VCaP (cell line): ENCODE measurements around the gene TTC22.

Experiments used
- H3K27ac ChIP-seq: fragments of 450-650 bp; 2 replicates; pipeline ENCODE4 v1.5.1; 2017
- TF ChIP-seq, protein P1 (sequence below): fragments of 450-650 bp; conservative IDR thresholded peaks from 2 replicates; pipeline ENCODE4 v1.5.1; 2017; ENCODE audit warnings: mild to moderate bottlenecking, moderate library complexity

The TTC22 gene

DNA sequence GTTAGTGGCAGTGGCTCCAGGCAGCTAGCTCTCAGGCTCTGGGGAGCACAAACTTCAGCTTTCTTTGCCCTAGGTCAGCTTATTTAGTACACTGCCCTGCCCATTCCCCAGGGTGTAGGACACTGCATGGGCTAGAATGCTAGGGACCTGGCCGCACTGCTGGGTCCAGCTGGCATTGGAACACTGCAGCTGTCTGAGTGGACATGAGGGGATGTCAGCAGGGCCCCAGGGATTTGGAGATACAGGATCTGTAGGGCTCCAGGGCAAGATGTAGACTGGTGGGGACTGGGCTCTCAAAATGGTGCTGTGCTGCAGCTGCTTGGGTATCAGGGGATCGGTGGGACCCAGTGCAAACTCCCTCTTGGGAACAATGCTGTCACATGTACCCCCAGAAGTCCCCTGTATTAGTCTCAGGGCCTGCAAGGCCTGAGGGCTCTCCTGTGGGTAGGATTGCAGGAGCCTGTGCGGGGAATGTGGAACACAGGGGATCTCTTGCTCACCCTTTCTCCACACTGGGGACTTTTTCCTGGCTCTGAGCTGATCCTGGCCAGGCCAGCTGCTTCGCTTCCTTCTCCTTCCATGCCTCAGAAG is 25.2 kb upstream of the TTC22 start:
- TF ChIP-seq, protein P1, sequence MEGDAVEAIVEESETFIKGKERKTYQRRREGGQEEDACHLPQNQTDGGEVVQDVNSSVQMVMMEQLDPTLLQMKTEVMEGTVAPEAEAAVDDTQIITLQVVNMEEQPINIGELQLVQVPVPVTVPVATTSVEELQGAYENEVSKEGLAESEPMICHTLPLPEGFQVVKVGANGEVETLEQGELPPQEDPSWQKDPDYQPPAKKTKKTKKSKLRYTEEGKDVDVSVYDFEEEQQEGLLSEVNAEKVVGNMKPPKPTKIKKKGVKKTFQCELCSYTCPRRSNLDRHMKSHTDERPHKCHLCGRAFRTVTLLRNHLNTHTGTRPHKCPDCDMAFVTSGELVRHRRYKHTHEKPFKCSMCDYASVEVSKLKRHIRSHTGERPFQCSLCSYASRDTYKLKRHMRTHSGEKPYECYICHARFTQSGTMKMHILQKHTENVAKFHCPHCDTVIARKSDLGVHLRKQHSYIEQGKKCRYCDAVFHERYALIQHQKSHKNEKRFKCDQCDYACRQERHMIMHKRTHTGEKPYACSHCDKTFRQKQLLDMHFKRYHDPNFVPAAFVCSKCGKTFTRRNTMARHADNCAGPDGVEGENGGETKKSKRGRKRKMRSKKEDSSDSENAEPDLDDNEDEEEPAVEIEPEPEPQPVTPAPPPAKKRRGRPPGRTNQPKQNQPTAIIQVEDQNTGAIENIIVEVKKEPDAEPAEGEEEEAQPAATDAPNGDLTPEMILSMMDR = no peak
- no peak overlapping the region for H3K27ac ChIP-seq

GRCh38 chr1:54825696-54826095 is 24.6 kb upstream of the TTC22 start:
- H3K27ac ChIP-seq = no peak overlapping the region
- TF ChIP-seq, protein P1 = no peak

DNA sequence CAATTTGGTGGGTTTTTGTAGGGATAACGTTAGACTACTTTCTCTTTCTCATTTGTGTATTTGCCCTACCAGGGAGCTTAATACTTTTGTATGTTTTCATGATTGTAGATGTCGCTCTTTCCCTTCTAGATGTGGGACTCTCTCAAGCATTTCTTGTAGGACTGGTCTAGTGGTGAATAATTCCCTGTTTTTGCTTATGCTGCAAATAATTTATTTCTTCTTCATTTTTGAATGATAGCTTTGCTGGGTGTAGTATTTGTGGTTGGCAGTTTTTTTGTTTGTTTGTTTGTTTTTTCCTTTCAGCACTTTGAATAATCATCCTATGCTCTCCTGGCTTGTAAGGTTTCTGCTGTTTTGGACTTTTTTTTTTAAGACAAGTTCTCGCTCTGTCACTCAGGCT is 22.5 kb upstream of the TTC22 start:
- TF ChIP-seq, protein P1 = no peak
- no peak overlapping the region for H3K27ac ChIP-seq

DNA sequence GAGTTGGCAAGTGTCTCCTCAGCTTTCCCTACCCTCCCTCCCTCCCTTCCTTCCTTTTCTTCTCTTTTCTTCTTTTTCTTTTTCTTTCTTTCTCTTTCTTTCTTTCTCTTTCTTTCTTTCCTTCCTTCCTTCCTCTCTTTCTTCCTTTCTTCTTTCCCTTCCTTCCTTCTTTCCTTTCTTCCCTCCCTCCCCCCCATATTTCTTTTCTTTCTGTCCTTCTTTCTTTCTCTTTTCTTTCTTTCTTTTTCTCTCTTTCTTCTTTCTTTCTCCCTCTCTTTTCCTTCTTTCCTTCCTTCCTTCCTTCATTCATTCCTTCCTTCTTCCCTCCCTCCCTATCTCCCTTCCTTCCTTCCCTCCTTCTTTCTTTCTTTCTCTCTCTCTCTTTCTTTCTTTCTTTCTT is 18.6 kb upstream of the TTC22 start:
- no peak overlapping the region for H3K27ac ChIP-seq
- TF ChIP-seq, protein P1 = no peak

DNA sequence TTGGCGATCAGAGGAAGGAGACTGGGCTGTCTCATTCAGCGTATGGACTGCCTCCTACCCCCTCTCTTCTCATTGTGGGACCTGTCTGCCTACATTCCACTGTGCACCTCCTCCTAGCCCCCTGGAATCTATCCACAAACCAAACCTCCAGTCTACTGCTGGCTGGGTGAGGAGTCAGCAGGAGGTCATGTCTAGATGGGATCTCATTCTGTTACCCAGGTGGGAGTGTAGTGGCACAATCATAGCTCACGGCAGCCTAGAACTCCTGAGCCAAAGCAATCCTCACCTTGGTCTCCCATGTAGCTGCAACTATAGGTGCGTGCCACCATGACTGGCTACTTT is 18.0 kb upstream of the TTC22 start:
- TF ChIP-seq, protein P1 = no peak
- H3K27ac ChIP-seq = no peak overlapping the region

DNA sequence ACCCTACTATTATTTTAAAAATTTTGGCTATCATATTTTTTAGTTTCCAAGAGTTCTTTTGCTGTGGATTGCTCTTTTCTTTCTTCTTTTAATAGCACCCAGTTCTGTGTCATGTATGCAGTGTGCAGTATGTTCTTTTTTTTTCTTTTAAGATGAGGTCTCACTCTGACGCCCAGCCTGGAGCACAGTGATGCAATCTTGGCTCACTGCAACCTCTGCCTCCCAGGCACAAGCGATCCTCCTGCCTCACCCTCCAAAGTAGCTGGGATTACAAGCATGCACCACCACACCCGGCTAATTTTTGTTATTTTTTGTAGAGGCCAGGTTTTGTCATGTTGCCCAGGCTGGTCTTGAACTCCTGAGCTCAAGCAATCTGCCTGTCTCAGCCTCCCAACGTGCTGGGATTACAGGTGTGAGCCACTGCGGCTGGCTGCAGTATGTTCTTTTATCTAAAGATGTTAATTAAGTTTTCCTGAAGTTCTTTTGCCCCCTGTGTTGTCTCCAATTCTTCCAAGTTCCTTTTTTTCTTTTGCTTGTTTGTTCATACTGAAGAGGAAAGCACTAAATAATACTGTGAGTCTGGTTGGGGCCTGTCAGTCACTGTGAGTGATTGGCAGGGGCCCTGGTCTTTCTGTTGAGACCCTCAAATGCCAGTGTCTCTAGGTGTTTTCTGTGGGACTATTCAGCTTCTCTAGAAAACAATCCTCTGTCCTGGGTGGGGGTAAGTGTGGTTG is 17.5 kb upstream of the TTC22 start:
- H3K27ac ChIP-seq = no peak overlapping the region
- TF ChIP-seq, protein P1 = no peak

GRCh38 chr1:54816951-54817350 is 15.8 kb upstream of the TTC22 start:
- TF ChIP-seq, protein P1 = no peak
- H3K27ac ChIP-seq = no peak overlapping the region
